ENCODE results near the gene ATP13A3. TPM values are rescaled to one million over a fixed set of nuclear protein-coding genes. Genes with fewer than 3 reads are reported as not detected.

ATP13A3 gene
- total and polyA plus RNA-seq, 4 donors = 26.6 to 166 (median 75.5) TPM

DNA sequence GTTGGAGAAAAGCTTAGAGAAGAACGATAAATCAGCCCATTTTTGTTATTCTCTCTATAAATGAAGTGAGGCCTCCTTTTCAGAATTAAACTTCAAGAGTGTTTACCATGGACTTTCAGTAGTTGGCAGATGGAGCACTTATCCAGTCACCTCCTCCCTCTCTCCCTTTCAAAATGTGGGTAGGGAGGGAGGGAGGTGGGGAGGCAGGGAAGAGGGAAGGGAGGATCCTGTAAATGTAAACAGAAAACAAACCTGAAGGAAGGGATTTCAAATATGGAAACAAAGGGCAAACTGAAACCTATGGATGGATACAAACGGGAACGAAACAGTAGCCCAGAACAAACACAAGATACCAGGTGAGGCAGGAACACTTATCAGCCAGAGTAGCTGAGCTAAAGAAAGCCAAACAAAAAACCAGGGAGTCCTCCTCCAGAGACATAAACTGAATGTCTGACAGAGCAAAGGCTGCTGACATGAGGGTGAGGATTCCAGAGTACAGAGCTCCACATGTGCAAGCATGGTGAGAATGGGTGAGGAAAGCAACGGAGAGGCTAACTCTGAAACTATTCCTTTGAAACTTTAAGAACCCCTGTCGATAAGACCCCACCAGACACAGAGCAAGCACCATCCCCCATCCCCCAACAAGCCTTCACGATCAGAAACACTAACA lies 46.8 kb downstream of the ATP13A3 start:
- Histone ChIP-seq H3K36me3 (ENCODE audit: control insufficient read depth in 4 of 4, insufficient read depth in 4 of 4, low read length in 4 of 4) (peaks cover 5 to 54% (median 24%) of the 10 kb centered on the region in 4 donors), H3K27me3 (ENCODE audit: control insufficient read depth in 3 of 3, insufficient read depth in 3 of 3, low read length in 2 of 3) (no peaks in the 10 kb centered on the region), H3K9me3 (ENCODE audit: control insufficient read depth in 4 of 4, insufficient read depth in 3 of 4, low read length in 3 of 4) (no peaks in the 10 kb centered on the region), H3K9ac (ENCODE audit: insufficient read depth in 1 of 2, low read length in 2 of 2) (no peak overlapping the region), H3K4me3 (no peak overlapping the region), H3K27ac (ENCODE audit: low read depth in 1 of 2, low read length in 1 of 2) (no peak overlapping the region), H3K4me1 (ENCODE audit: control insufficient read depth in 5 of 5, insufficient read depth in 5 of 5, low read length in 5 of 5) (peaks cover 0 to 1% (median 0%) of the 10 kb centered on the region in 5 donors)
- ATAC-seq (ENCODE audit: insufficient read depth, low FRiP score) (no peak), DNase-seq (peak in 1 of 3 donors; percentile 10)
- WGBS, 2 donors = 64 to 81% methylated on average over 6 of the region's 6 CpGs
- TF ChIP-seq, protein P1, sequence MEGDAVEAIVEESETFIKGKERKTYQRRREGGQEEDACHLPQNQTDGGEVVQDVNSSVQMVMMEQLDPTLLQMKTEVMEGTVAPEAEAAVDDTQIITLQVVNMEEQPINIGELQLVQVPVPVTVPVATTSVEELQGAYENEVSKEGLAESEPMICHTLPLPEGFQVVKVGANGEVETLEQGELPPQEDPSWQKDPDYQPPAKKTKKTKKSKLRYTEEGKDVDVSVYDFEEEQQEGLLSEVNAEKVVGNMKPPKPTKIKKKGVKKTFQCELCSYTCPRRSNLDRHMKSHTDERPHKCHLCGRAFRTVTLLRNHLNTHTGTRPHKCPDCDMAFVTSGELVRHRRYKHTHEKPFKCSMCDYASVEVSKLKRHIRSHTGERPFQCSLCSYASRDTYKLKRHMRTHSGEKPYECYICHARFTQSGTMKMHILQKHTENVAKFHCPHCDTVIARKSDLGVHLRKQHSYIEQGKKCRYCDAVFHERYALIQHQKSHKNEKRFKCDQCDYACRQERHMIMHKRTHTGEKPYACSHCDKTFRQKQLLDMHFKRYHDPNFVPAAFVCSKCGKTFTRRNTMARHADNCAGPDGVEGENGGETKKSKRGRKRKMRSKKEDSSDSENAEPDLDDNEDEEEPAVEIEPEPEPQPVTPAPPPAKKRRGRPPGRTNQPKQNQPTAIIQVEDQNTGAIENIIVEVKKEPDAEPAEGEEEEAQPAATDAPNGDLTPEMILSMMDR (IDR thresholded peaks at IDR 0.05; ENCODE audit: control extremely low read depth, extremely low read depth) = no peak

DNA sequence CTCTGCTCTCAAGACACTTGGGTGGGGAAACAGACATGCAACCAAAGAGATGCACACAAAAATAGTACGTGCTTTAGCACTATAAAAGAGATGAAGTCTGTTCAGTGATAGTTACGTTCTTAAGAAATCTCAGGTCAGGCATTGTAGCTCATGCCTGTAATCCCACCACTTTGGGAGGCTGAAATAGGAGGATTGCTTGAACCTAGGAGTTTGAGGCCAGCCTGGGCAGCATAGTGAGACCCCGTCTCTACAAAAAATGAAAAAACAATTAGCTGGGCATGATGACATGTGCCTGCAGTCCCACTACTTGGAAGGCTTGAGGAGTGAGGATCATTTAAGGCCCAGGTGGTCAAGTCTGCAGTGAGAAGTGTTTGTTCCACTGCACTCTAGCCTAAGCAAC lies 52.3 kb downstream of the ATP13A3 start:
- Histone ChIP-seq H3K27ac (ENCODE audit: low read depth in 1 of 2, low read length in 1 of 2) (no peak overlapping the region), H3K9me3 (ENCODE audit: control insufficient read depth in 4 of 4, insufficient read depth in 3 of 4, low read length in 3 of 4) (no peaks in the 10 kb centered on the region), H3K36me3 (ENCODE audit: control insufficient read depth in 4 of 4, insufficient read depth in 4 of 4, low read length in 4 of 4) (peaks cover 11 to 58% (median 31%) of the 10 kb centered on the region in 4 donors), H3K4me1 (ENCODE audit: control insufficient read depth in 5 of 5, insufficient read depth in 5 of 5, low read length in 5 of 5) (no peaks in the 10 kb centered on the region), H3K27me3 (ENCODE audit: control insufficient read depth in 3 of 3, insufficient read depth in 3 of 3, low read length in 2 of 3) (no peaks in the 10 kb centered on the region), H3K4me3 (no peak overlapping the region), H3K9ac (ENCODE audit: insufficient read depth in 1 of 2, low read length in 2 of 2) (no peak overlapping the region)
- ATAC-seq (ENCODE audit: insufficient read depth, low FRiP score) = no peak
- TF ChIP-seq, protein P1 (IDR thresholded peaks at IDR 0.05; ENCODE audit: control extremely low read depth, extremely low read depth) = no peak
- no peak for DNase-seq
- WGBS, 2 donors = 79 to 97% methylated on average over 3 of the region's 3 CpGs

DNA sequence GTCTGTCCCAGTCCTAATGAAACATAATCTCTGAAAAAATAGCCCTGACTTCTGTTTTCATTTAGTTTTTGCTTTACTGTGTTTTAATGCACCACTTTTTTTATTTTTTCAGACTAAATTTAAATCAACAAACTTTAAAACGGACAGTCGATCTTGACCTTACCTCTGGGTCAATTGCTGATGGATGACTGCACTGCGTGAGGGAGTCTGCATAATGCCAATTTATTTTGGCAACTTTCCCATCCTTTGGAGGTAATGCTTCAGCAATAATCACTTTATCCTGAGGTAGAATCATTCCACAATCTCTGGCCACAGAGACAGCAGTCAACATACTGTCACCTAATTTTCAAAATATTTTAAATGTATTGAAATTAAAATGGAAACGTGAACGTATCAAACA lies 55.2 kb downstream of the ATP13A3 start:
- Histone ChIP-seq H3K4me3 (no peak overlapping the region), H3K27ac (ENCODE audit: low read depth in 1 of 2, low read length in 1 of 2) (no peak overlapping the region), H3K4me1 (ENCODE audit: control insufficient read depth in 5 of 5, insufficient read depth in 5 of 5, low read length in 5 of 5) (no peaks in the 10 kb centered on the region), H3K27me3 (ENCODE audit: control insufficient read depth in 3 of 3, insufficient read depth in 3 of 3, low read length in 2 of 3) (no peaks in the 10 kb centered on the region), H3K36me3 (ENCODE audit: control insufficient read depth in 4 of 4, insufficient read depth in 4 of 4, low read length in 4 of 4) (peaks cover 14 to 50% (median 33%) of the 10 kb centered on the region in 4 donors), H3K9me3 (ENCODE audit: control insufficient read depth in 4 of 4, insufficient read depth in 3 of 4, low read length in 3 of 4) (no peaks in the 10 kb centered on the region), H3K9ac (ENCODE audit: insufficient read depth in 1 of 2, low read length in 2 of 2) (no peak overlapping the region)
- 80 to 90% methylated on average over 5 of the region's 5 CpGs for WGBS, 2 donors
- DNase-seq (no peak), ATAC-seq (ENCODE audit: insufficient read depth, low FRiP score) (no peak)
- TF ChIP-seq, protein P1 (IDR thresholded peaks at IDR 0.05; ENCODE audit: control extremely low read depth, extremely low read depth) = no peak

DNA sequence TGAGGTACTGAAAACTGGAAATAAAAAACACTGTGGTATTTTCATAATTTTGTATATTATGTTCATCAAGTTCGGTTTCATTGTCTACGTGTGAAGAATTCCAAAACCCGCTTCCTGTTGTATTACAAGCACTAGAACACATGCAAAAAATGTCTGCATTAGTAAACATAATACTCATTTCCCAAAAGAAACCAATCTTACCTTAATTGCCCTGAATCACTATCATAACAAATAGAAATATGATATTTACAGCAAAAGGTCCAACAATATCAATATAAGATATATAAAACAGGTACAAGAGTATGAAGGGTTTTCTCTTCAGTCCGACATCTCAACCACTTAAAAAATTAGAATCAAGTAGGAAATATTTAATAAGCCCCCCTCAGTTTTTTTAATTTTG lies 61.4 kb downstream of the ATP13A3 start:
- 95 to 96% methylated on average over 4 of the region's 4 CpGs for WGBS, 2 donors
- DNase-seq (no peak), ATAC-seq (ENCODE audit: insufficient read depth, low FRiP score) (no peak)
- TF ChIP-seq, protein P1 (IDR thresholded peaks at IDR 0.05; ENCODE audit: control extremely low read depth, extremely low read depth) = no peak
- no peaks in the 10 kb centered on the region for H3K9me3 ChIP-seq (ENCODE audit: control insufficient read depth in 4 of 4, insufficient read depth in 3 of 4, low read length in 3 of 4)
- H3K4me1 ChIP-seq (ENCODE audit: control insufficient read depth in 5 of 5, insufficient read depth in 5 of 5, low read length in 5 of 5) = no peaks in the 10 kb centered on the region
- H3K4me3 ChIP-seq = no peak overlapping the region
- H3K27ac ChIP-seq (ENCODE audit: low read depth in 1 of 2, low read length in 1 of 2) = no peak overlapping the region
- H3K36me3 ChIP-seq (ENCODE audit: control insufficient read depth in 4 of 4, insufficient read depth in 4 of 4, low read length in 4 of 4) = peaks cover 11 to 26% (median 19%) of the 10 kb centered on the region in 4 donors
- H3K9ac ChIP-seq (ENCODE audit: insufficient read depth in 1 of 2, low read length in 2 of 2) = no peak overlapping the region
- H3K27me3 ChIP-seq (ENCODE audit: control insufficient read depth in 3 of 3, insufficient read depth in 3 of 3, low read length in 2 of 3) = no peaks in the 10 kb centered on the region

Measured in lung (tissue), 12 donors.